ENCODE data around the gene PTDSS2. TPM values are rescaled to one million over a fixed set of nuclear protein-coding genes. Genes with fewer than 3 reads are reported as not detected.
A peak's percentile ranks its signal among the peaks of the same experiment; 100 is the strongest.

Gene PTDSS2
- total and polyA plus RNA-seq, 2 of the 13 experiments (the other 11 are each of a cell fraction or from before 2014, with no cell fraction given): 21.7 to 26.4 TPM

DNA sequence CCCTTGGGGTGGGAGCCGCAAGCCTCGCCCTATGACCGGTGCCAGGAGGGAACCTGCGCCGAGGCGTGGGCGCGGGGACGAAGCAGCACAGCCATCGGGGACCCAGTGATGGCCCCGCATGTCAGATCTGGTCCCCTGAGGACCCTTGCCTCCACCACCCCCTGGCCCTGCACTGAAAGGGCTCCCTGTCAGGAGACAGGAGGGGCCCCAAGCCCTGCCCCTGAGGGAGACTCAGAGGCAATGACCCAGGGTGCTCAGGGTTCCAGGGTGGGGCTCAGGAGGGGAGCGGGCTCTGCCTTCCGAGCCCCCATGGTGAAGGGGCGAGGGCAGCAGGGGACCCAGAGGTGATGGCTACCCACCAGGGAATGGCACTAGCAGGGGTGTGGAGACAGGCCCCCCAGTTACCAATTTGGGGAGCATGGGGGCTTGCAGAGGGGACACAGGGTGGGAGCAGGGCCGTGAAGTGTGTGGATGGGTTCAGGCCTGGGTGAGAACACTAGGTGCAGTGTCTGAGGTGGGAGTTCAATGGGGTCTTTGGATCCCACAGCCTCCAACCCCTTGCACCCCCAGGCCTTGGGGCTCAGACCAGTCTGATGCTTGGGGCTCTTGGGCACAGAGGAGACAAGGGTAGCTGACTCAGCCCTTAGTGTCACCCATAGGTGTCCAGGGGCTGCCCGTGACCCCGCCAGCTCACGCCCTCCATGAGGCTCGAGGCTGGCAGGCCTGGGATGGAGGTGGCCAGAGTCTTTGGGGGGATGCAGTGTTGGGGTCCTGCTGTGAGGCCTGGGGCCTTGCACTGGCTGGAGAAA lies 87.7 kb downstream of the PTDSS2 start:
- in situ Hi-C loops (cut with HindIII; ENCODE audit: extremely low pct_ligation_motif_present, low pct_unique_long_range_greater_than_20kb) (no loop called here), intact Hi-C loops (cut with micrococcal nuclease; ENCODE audit: unreplicated experiment) (no loop called here)
- no peak for DNase-seq (ENCODE audit: low spot score)
- H3K36me3 ChIP-seq (replicated peaks in 1 of 2; ENCODE audit: control insufficient read depth in 1 of 2, insufficient read depth in 2 of 2, low read length in 2 of 2): peaks cover 4 to 9% of the 10 kb centered on the region in 2 experiments; a peak in 3 of 5 replicates
- peaks cover 4% of the 10 kb centered on the region for H3K79me2 ChIP-seq (ENCODE audit: insufficient read depth, low read length)
- no peak for FAIRE-seq
- H3K4me2 ChIP-seq (ENCODE audit: low read depth, low read length): peak overlapping the region; percentile 68
- H3K4me1 ChIP-seq (ENCODE audit: insufficient read depth, low read length): peaks cover 67% of the 10 kb centered on the region
- CTCF ChIA-PET (ENCODE audit: low intra/inter-chr PET ratio, low total read pairs): no interaction called here
- POLR2A ChIA-PET: interaction anchor here (1.2 kb wide), 1 partner anchor 11 kb away, joined by 3 read pairs; no protein-coding TSS in a partner anchor
- no TSS peak for BruUV-seq (replicated peaks)
- no peaks in the 10 kb centered on the region for H3K9me3 ChIP-seq (ENCODE audit: low read length)
- WGBS (ENCODE audit: low lambda C conversion rate): 56% methylated on average over 4 of the region's 19 CpGs
- H3K27ac ChIP-seq (ENCODE audit: extremely low read length, insufficient read depth, low read length): no peak overlapping the region
- H3K9ac ChIP-seq (ENCODE audit: insufficient read depth, low read depth, low read length): no peak overlapping the region
- peak overlapping the region in 2 of 3 experiments; percentile 14 to 39; a peak in 2 of 6 replicates for H3K4me3 ChIP-seq (replicated peaks in 1 of 3; ENCODE audit: insufficient read depth in 1 of 3, low read depth in 2 of 3, low read length in 3 of 3)
- peaks cover 5 to 20% of the 10 kb centered on the region in 2 experiments; a peak in 4 of 5 replicates for H3K27me3 ChIP-seq (ENCODE audit: control insufficient read depth in 1 of 2, insufficient read depth in 2 of 2, low read length in 2 of 2)
- no peaks in the 10 kb centered on the region; the same call in 1 of the 2 replicates for H4K20me1 ChIP-seq (ENCODE audit: insufficient read depth, low read length)
- no peak overlapping the region for H2AFZ ChIP-seq (ENCODE audit: low read length)
- ATAC-seq: no peak
- TF ChIP-seq ZNF724P (CRISPR knock-in tag; IDR thresholded peaks at IDR 0.05; ENCODE audit: borderline replicate concordance) (no peak), NR2F6 (IDR thresholded peaks at IDR 0.05) (no peak), NR2F6 (CRISPR knock-in tag; IDR thresholded peaks at IDR 0.05) (no peak), NCOA1 (CRISPR knock-in tag; IDR thresholded peaks at IDR 0.05) (peak; percentile 11; the same call in 1 of the 2 replicates), ATM (IDR thresholded peaks at IDR 0.05; ENCODE audit: borderline replicate concordance) (no peak), FOXK1 (CRISPR knock-in tag; IDR thresholded peaks at IDR 0.05; ENCODE audit: borderline replicate concordance, low read depth) (0 out of 2 replicates have a peak, but pooled peaks have one; percentile 2), ZNF709 (CRISPR knock-in tag; IDR thresholded peaks at IDR 0.05) (no peak), ARNTL (CRISPR knock-in tag; IDR thresholded peaks at IDR 0.05) (no peak), AHR (CRISPR knock-in tag; IDR thresholded peaks at IDR 0.05) (no peak), ZNF230 (CRISPR knock-in tag; IDR thresholded peaks at IDR 0.05) (no peak), ZNF780A (CRISPR knock-in tag; IDR thresholded peaks at IDR 0.05) (no peak), FOXO1 (CRISPR knock-in tag; IDR thresholded peaks at IDR 0.05) (0 out of 2 replicates have a peak, but pooled peaks have one; percentile 2), ZNF772 (CRISPR knock-in tag; IDR thresholded peaks at IDR 0.05) (0 out of 2 replicates have a peak, but pooled peaks have one; percentile 55), ZNF670 (CRISPR knock-in tag; IDR thresholded peaks at IDR 0.05; ENCODE audit: borderline replicate concordance) (no peak)
- TF ChIP-seq, protein P1, sequence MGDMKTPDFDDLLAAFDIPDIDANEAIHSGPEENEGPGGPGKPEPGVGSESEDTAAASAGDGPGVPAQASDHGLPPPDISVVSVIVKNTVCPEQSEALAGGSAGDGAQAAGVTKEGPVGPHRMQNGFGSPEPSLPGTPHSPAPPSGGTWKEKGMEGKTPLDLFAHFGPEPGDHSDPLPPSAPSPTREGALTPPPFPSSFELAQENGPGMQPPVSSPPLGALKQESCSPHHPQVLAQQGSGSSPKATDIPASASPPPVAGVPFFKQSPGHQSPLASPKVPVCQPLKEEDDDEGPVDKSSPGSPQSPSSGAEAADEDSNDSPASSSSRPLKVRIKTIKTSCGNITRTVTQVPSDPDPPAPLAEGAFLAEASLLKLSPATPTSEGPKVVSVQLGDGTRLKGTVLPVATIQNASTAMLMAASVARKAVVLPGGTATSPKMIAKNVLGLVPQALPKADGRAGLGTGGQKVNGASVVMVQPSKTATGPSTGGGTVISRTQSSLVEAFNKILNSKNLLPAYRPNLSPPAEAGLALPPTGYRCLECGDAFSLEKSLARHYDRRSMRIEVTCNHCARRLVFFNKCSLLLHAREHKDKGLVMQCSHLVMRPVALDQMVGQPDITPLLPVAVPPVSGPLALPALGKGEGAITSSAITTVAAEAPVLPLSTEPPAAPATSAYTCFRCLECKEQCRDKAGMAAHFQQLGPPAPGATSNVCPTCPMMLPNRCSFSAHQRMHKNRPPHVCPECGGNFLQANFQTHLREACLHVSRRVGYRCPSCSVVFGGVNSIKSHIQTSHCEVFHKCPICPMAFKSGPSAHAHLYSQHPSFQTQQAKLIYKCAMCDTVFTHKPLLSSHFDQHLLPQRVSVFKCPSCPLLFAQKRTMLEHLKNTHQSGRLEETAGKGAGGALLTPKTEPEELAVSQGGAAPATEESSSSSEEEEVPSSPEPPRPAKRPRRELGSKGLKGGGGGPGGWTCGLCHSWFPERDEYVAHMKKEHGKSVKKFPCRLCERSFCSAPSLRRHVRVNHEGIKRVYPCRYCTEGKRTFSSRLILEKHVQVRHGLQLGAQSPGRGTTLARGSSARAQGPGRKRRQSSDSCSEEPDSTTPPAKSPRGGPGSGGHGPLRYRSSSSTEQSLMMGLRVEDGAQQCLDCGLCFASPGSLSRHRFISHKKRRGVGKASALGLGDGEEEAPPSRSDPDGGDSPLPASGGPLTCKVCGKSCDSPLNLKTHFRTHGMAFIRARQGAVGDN (CRISPR knock-in tag; IDR thresholded peaks at IDR 0.05): no peak; the same call in 1 of the 2 replicates
- TF ChIP-seq, protein P2, sequence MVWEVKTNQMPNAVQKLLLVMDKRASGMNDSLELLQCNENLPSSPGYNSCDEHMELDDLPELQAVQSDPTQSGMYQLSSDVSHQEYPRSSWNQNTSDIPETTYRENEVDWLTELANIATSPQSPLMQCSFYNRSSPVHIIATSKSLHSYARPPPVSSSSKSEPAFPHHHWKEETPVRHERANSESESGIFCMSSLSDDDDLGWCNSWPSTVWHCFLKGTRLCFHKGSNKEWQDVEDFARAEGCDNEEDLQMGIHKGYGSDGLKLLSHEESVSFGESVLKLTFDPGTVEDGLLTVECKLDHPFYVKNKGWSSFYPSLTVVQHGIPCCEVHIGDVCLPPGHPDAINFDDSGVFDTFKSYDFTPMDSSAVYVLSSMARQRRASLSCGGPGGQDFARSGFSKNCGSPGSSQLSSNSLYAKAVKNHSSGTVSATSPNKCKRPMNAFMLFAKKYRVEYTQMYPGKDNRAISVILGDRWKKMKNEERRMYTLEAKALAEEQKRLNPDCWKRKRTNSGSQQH (CRISPR knock-in tag; IDR thresholded peaks at IDR 0.05; ENCODE audit: low read depth): 0 out of 2 replicates have a peak, but pooled peaks have one; percentile 29
- TF ChIP-seq, protein P3, sequence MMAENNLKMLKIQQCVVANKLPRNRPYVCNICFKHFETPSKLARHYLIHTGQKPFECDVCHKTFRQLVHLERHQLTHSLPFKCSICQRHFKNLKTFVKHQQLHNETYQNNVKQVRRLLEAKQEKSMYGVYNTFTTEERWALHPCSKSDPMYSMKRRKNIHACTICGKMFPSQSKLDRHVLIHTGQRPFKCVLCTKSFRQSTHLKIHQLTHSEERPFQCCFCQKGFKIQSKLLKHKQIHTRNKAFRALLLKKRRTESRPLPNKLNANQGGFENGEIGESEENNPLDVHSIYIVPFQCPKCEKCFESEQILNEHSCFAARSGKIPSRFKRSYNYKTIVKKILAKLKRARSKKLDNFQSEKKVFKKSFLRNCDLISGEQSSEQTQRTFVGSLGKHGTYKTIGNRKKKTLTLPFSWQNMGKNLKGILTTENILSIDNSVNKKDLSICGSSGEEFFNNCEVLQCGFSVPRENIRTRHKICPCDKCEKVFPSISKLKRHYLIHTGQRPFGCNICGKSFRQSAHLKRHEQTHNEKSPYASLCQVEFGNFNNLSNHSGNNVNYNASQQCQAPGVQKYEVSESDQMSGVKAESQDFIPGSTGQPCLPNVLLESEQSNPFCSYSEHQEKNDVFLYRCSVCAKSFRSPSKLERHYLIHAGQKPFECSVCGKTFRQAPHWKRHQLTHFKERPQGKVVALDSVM (CRISPR knock-in tag; IDR thresholded peaks at IDR 0.05): no peak
